Osteoblast (primary cell): Measurements from ENCODE around the gene TADA2A. TPM values are rescaled to one million over a fixed set of nuclear protein-coding genes. Genes with fewer than 3 reads are reported as not detected.

ENCODE experiments used
- DNase-seq: peaks from one replicate; pipeline ENCODE4 v3.0.0; 2011; ENCODE audit warnings: low spot score, mixed read lengths; ENCODE audit not compliant: insufficient read length; ENCODE audit errors: missing footprints
- H2AFZ ChIP-seq: 2 replicates; pipeline ENCODE4 v1.6.0; 2011; ENCODE audit warnings: mild to moderate bottlenecking, low read length
- H3K27ac ChIP-seq: 2 replicates; pipeline ENCODE4 v1.5.1; 2011; ENCODE audit warnings: mild to moderate bottlenecking, low read depth, low read length, moderate library complexity
- H3K27me3 ChIP-seq: 2 replicates; pipeline ENCODE4 v1.6.0; 2012; ENCODE audit warnings: mild to moderate bottlenecking, control low read depth, inconsistent platforms, low read length, moderate library complexity; ENCODE audit not compliant: insufficient read depth
- H3K36me3 ChIP-seq: 2 replicates; pipeline ENCODE4 v1.5.1; 2011; ENCODE audit warnings: mild to moderate bottlenecking, low read length, control low read depth, moderate library complexity; ENCODE audit not compliant: insufficient read depth
- H3K4me1 ChIP-seq: 2 replicates; pipeline ENCODE4 v1.5.1; 2011; ENCODE audit warnings: mild to moderate bottlenecking, low read length, control low read depth, moderate library complexity; ENCODE audit not compliant: insufficient read depth
- H3K4me2 ChIP-seq: 2 replicates; pipeline ENCODE4 v1.6.0; 2011; ENCODE audit warnings: mild to moderate bottlenecking, low read length; ENCODE audit not compliant: insufficient read depth
- H3K4me3 ChIP-seq: fragments of 200-600 bp; sonication (generic); 3 replicates; pipeline ENCODE4 v1.5.1; 2012; ENCODE audit warnings: mild to moderate bottlenecking, low read length, inconsistent platforms; ENCODE audit not compliant: insufficient read depth
- H3K79me2 ChIP-seq: 2 replicates; pipeline ENCODE4 v1.6.0; 2012; ENCODE audit warnings: mild to moderate bottlenecking, low read length, control low read depth, inconsistent platforms; ENCODE audit not compliant: insufficient read depth
- H3K9me3 ChIP-seq: 2 replicates; pipeline ENCODE4 v1.5.1; 2011; ENCODE audit warnings: low read depth, low read length, control low read depth
- H4K20me1 ChIP-seq: 2 replicates; pipeline ENCODE4 v1.6.0; 2012; ENCODE audit warnings: mild to moderate bottlenecking, low read length, control low read depth; ENCODE audit not compliant: insufficient read depth
- total RNA-seq: library from RNA; depleted of rRNA; stranded (reverse); fragments of >200 nt; gene quantifications from 2 replicates; pipeline ENCODE4 v1.2.3, GENCODE V29; 2012
- TF ChIP-seq, protein P1 (sequence below): IDR thresholded peaks from 2 replicates; pipeline ENCODE4 v1.5.1; 2011; ENCODE audit warnings: mild to moderate bottlenecking, low read depth, low read length, moderate library complexity; ENCODE audit errors: extremely low read depth

TADA2A gene
- total RNA-seq, 1 donor = 21.4 TPM

GRCh38 chr17:37458805-37459204, 52.1 kb downstream of the TADA2A start:
- Histone ChIP-seq H3K79me2 (no peaks in the 10 kb centered on the region), H3K27me3 (no peaks in the 10 kb centered on the region), H3K27ac (peak overlapping the region; percentile 75), H3K9me3 (no peaks in the 10 kb centered on the region), H3K36me3 (peaks cover 3% of the 10 kb centered on the region), H4K20me1 (no peaks in the 10 kb centered on the region), H3K4me3 (no peak overlapping the region), H3K4me1 (peaks cover 6% of the 10 kb centered on the region), H2AFZ (no peak overlapping the region), H3K4me2 (peak overlapping the region; percentile 34)
- TF ChIP-seq, protein P1, sequence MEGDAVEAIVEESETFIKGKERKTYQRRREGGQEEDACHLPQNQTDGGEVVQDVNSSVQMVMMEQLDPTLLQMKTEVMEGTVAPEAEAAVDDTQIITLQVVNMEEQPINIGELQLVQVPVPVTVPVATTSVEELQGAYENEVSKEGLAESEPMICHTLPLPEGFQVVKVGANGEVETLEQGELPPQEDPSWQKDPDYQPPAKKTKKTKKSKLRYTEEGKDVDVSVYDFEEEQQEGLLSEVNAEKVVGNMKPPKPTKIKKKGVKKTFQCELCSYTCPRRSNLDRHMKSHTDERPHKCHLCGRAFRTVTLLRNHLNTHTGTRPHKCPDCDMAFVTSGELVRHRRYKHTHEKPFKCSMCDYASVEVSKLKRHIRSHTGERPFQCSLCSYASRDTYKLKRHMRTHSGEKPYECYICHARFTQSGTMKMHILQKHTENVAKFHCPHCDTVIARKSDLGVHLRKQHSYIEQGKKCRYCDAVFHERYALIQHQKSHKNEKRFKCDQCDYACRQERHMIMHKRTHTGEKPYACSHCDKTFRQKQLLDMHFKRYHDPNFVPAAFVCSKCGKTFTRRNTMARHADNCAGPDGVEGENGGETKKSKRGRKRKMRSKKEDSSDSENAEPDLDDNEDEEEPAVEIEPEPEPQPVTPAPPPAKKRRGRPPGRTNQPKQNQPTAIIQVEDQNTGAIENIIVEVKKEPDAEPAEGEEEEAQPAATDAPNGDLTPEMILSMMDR = no peak
- peak; percentile 74 for DNase-seq

DNA sequence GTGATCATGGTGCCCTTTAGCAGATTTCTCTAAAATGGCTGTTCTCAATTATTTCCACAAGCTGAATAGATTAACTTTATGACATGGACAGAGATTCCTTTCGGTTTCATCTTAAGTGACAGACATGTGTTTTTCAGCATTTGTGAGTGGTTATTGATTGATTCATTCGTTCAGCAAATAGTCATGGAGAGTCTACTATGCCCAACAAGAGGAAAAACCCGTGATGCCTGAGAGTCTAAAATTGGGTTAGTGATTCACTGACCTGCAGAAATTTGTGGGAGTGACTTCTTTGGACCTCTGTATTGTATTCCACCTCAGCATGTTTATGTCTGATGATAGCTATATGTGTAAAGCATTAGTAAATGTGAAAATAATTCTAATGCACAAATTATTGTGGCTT, 55.0 kb downstream of the TADA2A start:
- Histone ChIP-seq H3K27ac (no peak overlapping the region), H3K27me3 (no peaks in the 10 kb centered on the region), H4K20me1 (no peaks in the 10 kb centered on the region), H3K79me2 (no peaks in the 10 kb centered on the region), H3K4me1 (peaks cover 15% of the 10 kb centered on the region), H3K9me3 (no peaks in the 10 kb centered on the region), H3K4me3 (no peak overlapping the region), H3K4me2 (no peak overlapping the region), H2AFZ (no peak overlapping the region), H3K36me3 (peaks cover 17% of the 10 kb centered on the region)
- no peak for DNase-seq
- TF ChIP-seq, protein P1 = no peak

- H3K79me2 ChIP-seq = no peaks in the 10 kb centered on the region
- peaks cover 21% of the 10 kb centered on the region for H3K36me3 ChIP-seq
- H2AFZ ChIP-seq = no peak overlapping the region
- no peak overlapping the region for H3K27ac ChIP-seq
- no peaks in the 10 kb centered on the region for H3K27me3 ChIP-seq
- no peaks in the 10 kb centered on the region for H4K20me1 ChIP-seq
- H3K4me1 ChIP-seq = peaks cover 15% of the 10 kb centered on the region
- no peaks in the 10 kb centered on the region for H3K9me3 ChIP-seq
- DNase-seq = no peak
- H3K4me2 ChIP-seq = no peak overlapping the region
- TF ChIP-seq, protein P1 = no peak
- no peak overlapping the region for H3K4me3 ChIP-seq
These were observed 55.8 kb downstream of the TADA2A start for GRCh38 chr17:37462492-37462891.

DNA sequence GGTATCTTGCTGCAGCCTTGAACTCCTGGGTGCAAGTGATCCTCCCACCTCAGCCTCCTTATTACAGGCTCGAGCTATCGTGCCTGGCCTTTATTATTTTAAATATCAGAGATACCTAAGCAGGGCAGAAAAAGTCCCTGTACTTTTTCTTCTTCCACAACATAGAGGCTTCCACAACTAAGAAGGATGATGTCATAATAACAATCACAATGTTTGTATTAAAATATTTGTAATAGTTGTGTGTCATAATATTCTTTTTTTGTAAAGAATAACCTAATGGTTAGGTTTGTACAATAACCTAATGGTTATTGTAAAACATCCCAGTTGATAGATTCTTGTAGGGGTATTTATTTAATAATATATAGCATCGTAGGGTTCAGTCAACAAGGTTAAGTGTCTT, 56.4 kb downstream of the TADA2A start:
- no peak overlapping the region for H3K4me3 ChIP-seq
- peaks cover 27% of the 10 kb centered on the region for H3K36me3 ChIP-seq
- no peak overlapping the region for H3K27ac ChIP-seq
- H3K4me2 ChIP-seq = no peak overlapping the region
- H3K27me3 ChIP-seq = no peaks in the 10 kb centered on the region
- H3K9me3 ChIP-seq = no peaks in the 10 kb centered on the region
- no peaks in the 10 kb centered on the region for H4K20me1 ChIP-seq
- TF ChIP-seq, protein P1 = no peak
- H2AFZ ChIP-seq = no peak overlapping the region
- DNase-seq = no peak
- no peaks in the 10 kb centered on the region for H3K79me2 ChIP-seq
- peaks cover 15% of the 10 kb centered on the region for H3K4me1 ChIP-seq
